Breast epithelium (tissue), 4 donors: ENCODE data around the gene PLD1. TPM values are rescaled to one million over a fixed set of nuclear protein-coding genes. Genes with fewer than 3 reads are reported as not detected.

Experiments
- DNase-seq, 2 donors: peaks; one replicate each; pipeline ENCODE4 v3.0.0-alpha.2; 2019; ENCODE audit warnings: low spot score in 2 of 2
- H3K27ac ChIP-seq, 2 donors: fragments of 200-600 bp; sonication (generic) in 1 of 2; one replicate each; pipeline ENCODE4 v1.5.1; 2016 to 2019; ENCODE audit warnings: mild to moderate bottlenecking in 1 of 2
- H3K27me3 ChIP-seq, 2 donors: fragments of 200-600 bp; sonication (generic) in 1 of 2; one replicate each; pipeline versions ENCODE4 v1.5.1 to v1.6.0; 2017 to 2019; ENCODE audit warnings: control low read depth in 1 of 2, mild to moderate bottlenecking in 1 of 2
- H3K36me3 ChIP-seq: fragments of 200-600 bp; one replicate; pipeline ENCODE4 v1.5.1; 2019
- H3K4me1 ChIP-seq, 2 donors: fragments of 200-600 bp; sonication (generic); one replicate each; pipeline ENCODE4 v1.5.1; 2016 to 2019; ENCODE audit warnings: control low read depth in 1 of 2
- H3K4me3 ChIP-seq, 3 donors: fragments of 200-600 bp; sonication (generic); 1 replicate in 2 of 3; 2 replicates in 1 of 3; pipeline ENCODE4 v1.5.1; 2016 to 2019; ENCODE audit warnings: mild to moderate bottlenecking in 3 of 3, moderate library complexity in 2 of 3
- H3K9me3 ChIP-seq, 2 donors: fragments of 200-600 bp; sonication (generic) in 1 of 2; one replicate each; pipeline ENCODE4 v1.5.1; 2016 to 2019; ENCODE audit warnings: control low read depth in 1 of 2
- POLR2A ChIP-seq: fragments of 450-650 bp; IDR thresholded peaks from one replicate; pipeline ENCODE4 v1.6.1; 2016; ENCODE audit warnings: antibody characterized with exemption, mild to moderate bottlenecking, moderate library complexity
- POLR2AphosphoS5 ChIP-seq, 3 donors: sonication (generic); formaldehyde crosslinking; IDR thresholded peaks; one replicate each; pipeline ENCODE4 v1.6.1; 2017; ENCODE audit warnings: antibody characterized with exemption in 3 of 3
- intact Hi-C: fragments of 100-400 bp; cut with DNase I; formaldehyde crosslinking; loops from one replicate; pipeline ENCODE4 v1.15.1; 2023; ENCODE audit warnings: low total_unique reads
- total RNA-seq, 3 donors: library from RNA; depleted of rRNA; stranded (reverse); fragments of >200 nt; gene quantifications; one replicate each; pipeline ENCODE4 v1.1.0, GENCODE V29; 2016
- TF ChIP-seq, protein P1 (sequence below), 3 donors: fragments of 450-650 bp; IDR thresholded peaks; one replicate each; pipeline ENCODE4 v1.5.1; 2016 to 2017; ENCODE audit warnings: antibody characterized with exemption in 3 of 3, mild to moderate bottlenecking in 3 of 3, moderate library complexity in 3 of 3

The PLD1 gene
- total RNA-seq, 3 donors from 2014 or later: 21.1 to 36.9 (median 24.9) TPM

DNA sequence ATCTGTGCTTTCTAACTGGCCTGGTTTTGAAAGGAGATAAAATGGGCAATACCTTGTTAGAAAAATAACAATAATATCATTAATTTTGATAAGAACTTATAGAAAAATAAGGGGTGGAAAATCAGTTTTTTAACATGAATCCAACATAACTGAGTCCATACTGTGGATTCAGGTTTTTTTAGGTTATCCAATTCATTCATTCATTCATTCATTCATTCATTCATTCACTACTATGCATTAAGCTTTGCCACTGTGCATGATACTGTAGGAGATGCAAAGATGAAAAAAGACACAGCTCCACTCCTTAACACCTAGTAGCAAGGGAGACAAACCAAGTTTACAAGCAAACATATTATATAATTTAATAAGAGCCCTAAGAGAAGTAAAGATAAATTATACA is 253.1 kb downstream of the PLD1 start:
- TF ChIP-seq, protein P1, sequence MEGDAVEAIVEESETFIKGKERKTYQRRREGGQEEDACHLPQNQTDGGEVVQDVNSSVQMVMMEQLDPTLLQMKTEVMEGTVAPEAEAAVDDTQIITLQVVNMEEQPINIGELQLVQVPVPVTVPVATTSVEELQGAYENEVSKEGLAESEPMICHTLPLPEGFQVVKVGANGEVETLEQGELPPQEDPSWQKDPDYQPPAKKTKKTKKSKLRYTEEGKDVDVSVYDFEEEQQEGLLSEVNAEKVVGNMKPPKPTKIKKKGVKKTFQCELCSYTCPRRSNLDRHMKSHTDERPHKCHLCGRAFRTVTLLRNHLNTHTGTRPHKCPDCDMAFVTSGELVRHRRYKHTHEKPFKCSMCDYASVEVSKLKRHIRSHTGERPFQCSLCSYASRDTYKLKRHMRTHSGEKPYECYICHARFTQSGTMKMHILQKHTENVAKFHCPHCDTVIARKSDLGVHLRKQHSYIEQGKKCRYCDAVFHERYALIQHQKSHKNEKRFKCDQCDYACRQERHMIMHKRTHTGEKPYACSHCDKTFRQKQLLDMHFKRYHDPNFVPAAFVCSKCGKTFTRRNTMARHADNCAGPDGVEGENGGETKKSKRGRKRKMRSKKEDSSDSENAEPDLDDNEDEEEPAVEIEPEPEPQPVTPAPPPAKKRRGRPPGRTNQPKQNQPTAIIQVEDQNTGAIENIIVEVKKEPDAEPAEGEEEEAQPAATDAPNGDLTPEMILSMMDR (IDR thresholded peaks at IDR 0.05): no peak
- TF ChIP-seq POLR2A (no peak), POLR2AphosphoS5 (IDR thresholded peaks at IDR 0.05) (no peak)
- H3K4me1 ChIP-seq: no peaks in the 10 kb centered on the region
- H3K27ac ChIP-seq: no peak overlapping the region
- no peak for DNase-seq
- H3K9me3 ChIP-seq: no peaks in the 10 kb centered on the region
- no peak overlapping the region for H3K4me3 ChIP-seq
- no peaks in the 10 kb centered on the region for H3K36me3 ChIP-seq
- no peaks in the 10 kb centered on the region for H3K27me3 ChIP-seq
- intact Hi-C loops: no loop called here

DNA sequence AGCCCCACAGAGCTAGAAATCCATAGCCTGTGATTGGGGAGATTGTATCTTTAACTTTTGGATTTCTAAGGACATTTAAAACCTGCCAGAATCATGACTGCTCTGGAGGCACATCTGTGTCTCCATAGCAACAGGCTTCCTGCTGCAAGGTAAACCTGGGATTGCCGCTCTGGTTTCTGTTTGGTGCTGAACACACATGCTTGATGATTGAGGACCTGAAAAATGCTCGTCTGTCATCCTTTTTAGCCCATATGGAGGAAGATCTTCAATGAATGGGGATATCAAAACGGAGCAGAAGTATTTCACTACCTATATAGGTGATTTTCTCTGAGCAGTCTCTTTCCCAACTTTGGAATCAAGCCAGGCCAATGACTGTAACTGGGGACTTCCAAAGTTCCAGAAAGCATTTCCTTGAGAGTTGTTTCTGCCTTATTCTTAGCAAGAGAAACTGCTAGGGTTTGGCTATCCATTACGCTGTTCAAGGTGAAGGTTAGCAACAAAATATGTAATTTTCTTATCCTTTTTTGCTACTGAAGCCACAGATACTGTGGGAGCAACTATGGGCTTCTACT is 253.6 kb downstream of the PLD1 start:
- no peaks in the 10 kb centered on the region for H3K9me3 ChIP-seq
- TF ChIP-seq, protein P1 (IDR thresholded peaks at IDR 0.05): no peak
- no peak for TF ChIP-seq POLR2AphosphoS5 (IDR thresholded peaks at IDR 0.05)
- no peak for TF ChIP-seq POLR2A
- H3K4me3 ChIP-seq: no peak overlapping the region
- DNase-seq: no peak
- H3K36me3 ChIP-seq: no peaks in the 10 kb centered on the region
- intact Hi-C loops: no loop called here
- no peak overlapping the region for H3K27ac ChIP-seq
- H3K4me1 ChIP-seq: no peaks in the 10 kb centered on the region
- H3K27me3 ChIP-seq: no peaks in the 10 kb centered on the region

DNA sequence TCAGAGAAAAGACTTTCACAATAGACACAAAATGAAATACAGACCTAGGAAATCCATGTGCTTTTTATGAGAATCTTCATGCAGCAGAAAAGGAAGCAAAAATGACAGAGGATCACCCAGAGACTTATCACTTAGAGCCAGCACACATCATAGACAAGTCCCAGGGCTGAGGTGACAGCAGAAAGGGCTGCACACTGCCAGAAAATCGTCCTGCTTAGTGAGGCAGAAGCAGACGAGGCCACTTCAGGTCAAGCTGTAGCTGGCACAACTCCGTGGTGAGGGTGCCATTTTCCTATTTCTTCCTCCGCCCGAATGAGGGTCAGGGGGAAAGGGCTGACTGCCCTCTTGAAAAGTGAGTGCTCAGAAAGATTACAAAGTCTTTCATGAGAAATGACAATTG is 254.1 kb downstream of the PLD1 start:
- no peak for DNase-seq
- H3K27me3 ChIP-seq: no peaks in the 10 kb centered on the region

DNA sequence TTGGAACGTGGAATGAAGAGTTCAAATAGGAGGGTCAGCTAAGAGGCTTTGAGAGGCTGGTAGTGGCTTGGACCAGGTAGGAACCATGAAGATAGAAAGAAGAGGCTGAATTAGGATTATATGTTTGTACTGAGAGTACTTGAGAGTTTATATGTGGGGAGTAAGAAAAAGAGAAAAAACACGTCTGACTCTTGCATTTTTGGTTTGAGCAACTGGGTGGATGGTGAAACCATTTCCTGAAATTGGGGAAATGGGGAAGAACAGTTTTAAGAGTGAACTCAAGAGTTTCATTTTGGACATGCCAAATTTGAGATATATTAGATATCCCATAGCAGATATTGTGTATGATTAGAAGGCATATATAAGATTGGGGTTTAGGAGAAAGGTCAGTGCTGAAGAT is 257.2 kb downstream of the PLD1 start:
- intact Hi-C loops: no loop called here
- no peak for TF ChIP-seq POLR2AphosphoS5 (IDR thresholded peaks at IDR 0.05)
- no peak for TF ChIP-seq POLR2A
- TF ChIP-seq, protein P1 (IDR thresholded peaks at IDR 0.05): no peak
- Histone ChIP-seq H3K27ac (no peak overlapping the region), H3K27me3 (no peaks in the 10 kb centered on the region), H3K36me3 (no peaks in the 10 kb centered on the region), H3K4me1 (no peaks in the 10 kb centered on the region), H3K4me3 (no peak overlapping the region), H3K9me3 (no peaks in the 10 kb centered on the region)
- no peak for DNase-seq

More for the DNA sequence above, 254.1 kb downstream of the PLD1 start:
- Histone ChIP-seq H3K4me3 (no peak overlapping the region), H3K27ac (no peak overlapping the region), H3K4me1 (no peaks in the 10 kb centered on the region), H3K36me3 (no peaks in the 10 kb centered on the region), H3K9me3 (no peaks in the 10 kb centered on the region)
- no peak for TF ChIP-seq POLR2A
- no peak for TF ChIP-seq POLR2AphosphoS5 (IDR thresholded peaks at IDR 0.05)
- TF ChIP-seq, protein P1 (IDR thresholded peaks at IDR 0.05): no peak
- intact Hi-C loops: no loop called here

DNA sequence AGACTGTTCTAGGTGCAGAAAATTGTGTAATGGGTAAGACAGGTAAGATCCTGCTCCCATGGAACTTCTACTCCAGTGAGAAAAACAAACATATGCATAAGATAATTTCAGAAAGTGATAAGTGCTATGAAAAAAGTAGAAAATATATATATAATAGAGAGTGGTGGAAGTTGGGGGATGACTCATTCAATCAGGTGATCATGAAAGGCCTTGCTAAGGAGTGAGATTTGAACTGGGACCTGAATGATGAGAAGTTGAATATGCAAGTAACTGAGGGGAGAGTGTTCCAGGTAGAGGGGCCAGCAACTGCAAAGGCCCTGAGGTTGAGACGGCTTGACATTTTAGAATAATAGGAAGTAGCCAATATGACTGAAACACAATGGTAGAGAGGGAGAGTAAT is 257.8 kb downstream of the PLD1 start:
- Histone ChIP-seq H3K4me3 (no peak overlapping the region), H3K27me3 (no peaks in the 10 kb centered on the region), H3K27ac (no peak overlapping the region), H3K9me3 (no peaks in the 10 kb centered on the region), H3K36me3 (no peaks in the 10 kb centered on the region), H3K4me1 (no peaks in the 10 kb centered on the region)
- no peak for DNase-seq
- intact Hi-C loops: no loop called here
- no peak for TF ChIP-seq POLR2AphosphoS5 (IDR thresholded peaks at IDR 0.05)

DNA sequence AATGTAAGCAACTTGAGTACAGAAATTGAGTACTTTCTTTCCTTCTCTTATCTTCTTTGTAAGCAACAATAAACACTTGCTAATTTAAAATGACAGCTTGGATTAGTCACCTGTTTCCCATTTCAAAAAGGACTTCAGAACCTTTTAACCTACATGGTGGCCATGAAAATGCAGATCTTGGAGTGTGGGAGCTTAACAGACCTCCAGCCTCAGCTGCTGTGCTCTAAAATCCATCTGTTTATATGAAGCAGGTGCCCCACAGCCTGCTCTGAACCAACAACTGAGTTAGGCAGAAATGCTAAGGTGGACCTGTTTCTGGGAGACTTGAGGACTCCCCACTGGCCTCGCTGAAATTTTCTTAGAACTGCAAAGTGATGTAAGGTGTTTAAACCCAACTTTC is 259.0 kb downstream of the PLD1 start:
- Histone ChIP-seq H3K36me3 (no peaks in the 10 kb centered on the region), H3K27me3 (no peaks in the 10 kb centered on the region), H3K9me3 (no peaks in the 10 kb centered on the region), H3K4me1 (no peaks in the 10 kb centered on the region), H3K4me3 (no peak overlapping the region), H3K27ac (no peak overlapping the region)
- TF ChIP-seq POLR2A (no peak), POLR2AphosphoS5 (IDR thresholded peaks at IDR 0.05) (no peak)
- TF ChIP-seq, protein P1 (IDR thresholded peaks at IDR 0.05): no peak
- no peak for DNase-seq
- intact Hi-C loops: no loop called here
